Caco-2 (cell line): ENCODE data around the gene HBZ. TPM values are rescaled to one million over a fixed set of nuclear protein-coding genes. Genes with fewer than 3 reads are reported as not detected.

ENCODE experiments used
- BruUV-seq: library from RNA; stranded (reverse); fragments of 400-500 nt; replicated peaks from 2 replicates; lab custom pipeline; 2021; lab: Mats Ljungman, UMichigan
- CTCF ChIA-PET: fragments of 300-600 bp; sonication (Branson Sonifier 250); formaldehyde crosslinking; loops from one replicate; lab custom pipeline; 2022; ENCODE audit warnings: antibody characterized with exemption; lab: Charles Lee
- POLR2A ChIA-PET: fragments of 300-600 bp; sonication (Branson Sonifier 250); formaldehyde crosslinking; loops from one replicate; lab custom pipeline; 2022; ENCODE audit warnings: antibody characterized with exemption; lab: Charles Lee
- DNase-seq, 2 experiments: peaks; one replicate each; pipeline versions ENCODE4 v3.0.0 to v3.0.0-alpha.2; 2020 to 2022
- H3K27me3 ChIP-seq: replicated peaks from 2 replicates; pipeline ENCODE4 v1.6.0; 2011; ENCODE audit warnings: low read length; ENCODE audit not compliant: control insufficient read depth, insufficient read depth
- H3K36me3 ChIP-seq: 2 replicates; pipeline ENCODE4 v1.5.1; 2011; ENCODE audit warnings: low read length; ENCODE audit not compliant: control insufficient read depth, insufficient read depth
- H3K4me1 ChIP-seq: fragments of 250-450 bp; sonication (Bioruptor Pico); 2 replicates; pipeline ENCODE4 v1.5.1; 2020; ENCODE audit warnings: mild to moderate bottlenecking
- H3K4me3 ChIP-seq: 2 replicates; pipeline ENCODE4 v1.5.1; 2011; ENCODE audit warnings: low read depth, mild to moderate bottlenecking, control low read depth, low read length
- H3K9me3 ChIP-seq: fragments of 250-450 bp; sonication (Bioruptor Pico); 2 replicates; pipeline ENCODE4 v1.5.1; 2020; ENCODE audit warnings: mild to moderate bottlenecking, moderate library complexity
- H3K27ac Mint-ChIP-seq: one replicate; pipeline ENCODE4 v1.8.0; 2022; ENCODE audit warnings: mixed read lengths; ENCODE audit not compliant: unreplicated experiment
- H3K27me3 Mint-ChIP-seq: one replicate; pipeline ENCODE4 v1.8.0; 2022; ENCODE audit warnings: mixed read lengths; ENCODE audit not compliant: insufficient read depth, unreplicated experiment
- H3K36me3 Mint-ChIP-seq: one replicate; pipeline ENCODE4 v1.8.0; 2022; ENCODE audit warnings: mild to moderate bottlenecking, mixed read lengths; ENCODE audit not compliant: insufficient read depth, unreplicated experiment
- H3K4me1 Mint-ChIP-seq: one replicate; pipeline ENCODE4 v1.8.0; 2022; ENCODE audit warnings: low read depth, mixed read lengths; ENCODE audit not compliant: unreplicated experiment
- H3K4me3 Mint-ChIP-seq: one replicate; pipeline ENCODE4 v1.8.0; 2022; ENCODE audit warnings: mild to moderate bottlenecking, moderate library complexity, mixed read lengths; ENCODE audit not compliant: unreplicated experiment
- H3K9me3 Mint-ChIP-seq: one replicate; pipeline ENCODE4 v1.8.0; 2022; ENCODE audit warnings: mixed read lengths; ENCODE audit not compliant: unreplicated experiment
- CTCF ChIP-seq, 2 experiments: fragments of 200-600 bp in 1 of 2; IDR thresholded peaks; 1 replicate in 1 of 2; 2 replicates in 1 of 2; pipeline versions ENCODE4 v1.5.1 to v1.8.0; 2011 to 2022; ENCODE audit warnings: antibody characterized with exemption in 1 of 2, control low read depth in 1 of 2, inconsistent platforms in 1 of 2, low read depth in 1 of 2, low read length in 1 of 2, mild to moderate bottlenecking in 1 of 2, moderate library complexity in 1 of 2; ENCODE audit not compliant: insufficient read depth in 1 of 2, severe bottlenecking in 1 of 2, unreplicated experiment in 1 of 2
- intact Hi-C: fragments of 100-400 bp; cut with micrococcal nuclease; formaldehyde crosslinking; loops from one replicate; pipeline ENCODE4 v1.10.0; 2022; ENCODE audit not compliant: unreplicated experiment
- total RNA-seq: library from RNA; stranded (reverse); gene quantifications from 2 replicates; pipeline ENCODE4 v1.2.3, GENCODE V29; 2022

The HBZ gene
- total RNA-seq, 1 experiment from 2014 or later, result not detected

- H3K4me3 Mint-ChIP-seq, result no peak overlapping the region
- TF ChIP-seq CTCF (IDR thresholded peaks at IDR 0.05; ENCODE audit: insufficient read depth in 1 of 2, low read depth in 1 of 2, low read length in 1 of 2, severe bottlenecking in 1 of 2, unreplicated experiment in 1 of 2), result no peak
- no peaks in the 10 kb centered on the region for H3K9me3 Mint-ChIP-seq
These were observed 12.1 kb upstream of the HBZ start for GRCh38 chr16:140175-140857.

GRCh38 chr16:142405-142967 is 10.0 kb upstream of the HBZ start:
- ChIA-PET CTCF (no interaction called here), POLR2A (no interaction called here)
- Mint-ChIP-seq H3K9me3 (no peaks in the 10 kb centered on the region), H3K4me3 (no peak overlapping the region), H3K27me3 (no peaks in the 10 kb centered on the region), H3K4me1 (peaks cover 5% of the 10 kb centered on the region), H3K36me3 (peaks cover 12% of the 10 kb centered on the region), H3K27ac (no peak overlapping the region)
- Histone ChIP-seq H3K36me3 (no peaks in the 10 kb centered on the region), H3K4me1 (0 out of 2 replicates have a peak, but pooled peaks cover 5% of the 10 kb centered on the region), H3K9me3 (no peaks in the 10 kb centered on the region), H3K4me3 (no peak overlapping the region), H3K27me3 (no peaks in the 10 kb centered on the region; the same call in 1 of the 2 replicates)
- intact Hi-C loops, result no loop called here
- DNase-seq, result no peak
- BruUV-seq, result no TSS peak
- TF ChIP-seq CTCF (IDR thresholded peaks at IDR 0.05; ENCODE audit: insufficient read depth in 1 of 2, low read depth in 1 of 2, low read length in 1 of 2, severe bottlenecking in 1 of 2, unreplicated experiment in 1 of 2), result no peak

More at GRCh38 chr16:140175-140857, 12.1 kb upstream of the HBZ start:
- no peak for DNase-seq
- no peaks in the 10 kb centered on the region for H3K4me1 ChIP-seq
- H3K36me3 Mint-ChIP-seq, result peaks cover 12% of the 10 kb centered on the region
- H3K9me3 ChIP-seq, result no peaks in the 10 kb centered on the region
- no peaks in the 10 kb centered on the region for H3K36me3 ChIP-seq
- no peaks in the 10 kb centered on the region for H3K27me3 Mint-ChIP-seq
- no peak overlapping the region for H3K27ac Mint-ChIP-seq
- H3K4me3 ChIP-seq, result no peak overlapping the region
- H3K4me1 Mint-ChIP-seq, result no peaks in the 10 kb centered on the region
- BruUV-seq, result no TSS peak
- ChIA-PET POLR2A (no interaction called here), CTCF (no interaction called here)
- intact Hi-C loops, result no loop called here
- H3K27me3 ChIP-seq, result no peaks in the 10 kb centered on the region; the same call in 1 of the 2 replicates

- H3K9me3 ChIP-seq, result no peaks in the 10 kb centered on the region
- POLR2A ChIA-PET, result no interaction called here
- intact Hi-C loops, result no loop called here
- no peak overlapping the region for H3K4me3 Mint-ChIP-seq
- CTCF ChIA-PET, result no interaction called here
- H3K4me1 ChIP-seq, result 0 out of 2 replicates have a peak, but pooled peaks cover 5% of the 10 kb centered on the region
- no peaks in the 10 kb centered on the region for H3K36me3 ChIP-seq
- peaks cover 8% of the 10 kb centered on the region for H3K36me3 Mint-ChIP-seq
- no TSS peak for BruUV-seq
- no peaks in the 10 kb centered on the region for H3K27me3 Mint-ChIP-seq
- H3K4me1 Mint-ChIP-seq, result peaks cover 5% of the 10 kb centered on the region
- H3K9me3 Mint-ChIP-seq, result no peaks in the 10 kb centered on the region
- no peak for DNase-seq
- H3K4me3 ChIP-seq, result no peak overlapping the region
- no peak for TF ChIP-seq CTCF (IDR thresholded peaks at IDR 0.05; ENCODE audit: insufficient read depth in 1 of 2, low read depth in 1 of 2, low read length in 1 of 2, severe bottlenecking in 1 of 2, unreplicated experiment in 1 of 2)
- H3K27me3 ChIP-seq, result no peaks in the 10 kb centered on the region; the same call in 1 of the 2 replicates
- H3K27ac Mint-ChIP-seq, result no peak overlapping the region
These were observed 9.4 kb upstream of the HBZ start for GRCh38 chr16:143047-143446.
